ENCODE results near the gene SPATS1.
"Not testable (repeated sequence)": the region's sequence is repeated elsewhere in the genome, so short reads cannot be mapped to it uniquely, and the experiment has no call there.

The SPATS1 gene

DNA sequence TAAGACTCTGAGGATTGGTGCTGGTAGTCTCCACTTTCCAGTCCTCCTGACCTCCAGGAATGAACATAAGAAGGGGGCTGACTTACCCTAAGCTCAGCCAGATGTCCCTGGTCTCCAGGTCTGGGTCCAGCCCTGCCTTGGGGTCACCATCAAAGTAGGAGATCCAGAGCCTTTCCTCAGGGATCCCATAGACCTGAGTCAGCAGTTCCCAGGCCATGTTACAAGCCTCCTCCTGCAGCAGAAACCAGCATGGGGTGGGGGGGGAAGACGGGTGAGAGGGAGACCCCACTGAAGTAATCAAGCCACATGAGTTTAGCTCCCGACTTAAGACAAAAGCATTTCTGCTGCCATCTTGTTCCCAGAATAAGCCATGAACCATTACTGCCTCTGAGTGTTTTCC is 31.1 kb upstream of the SPATS1 start:
- DNase-seq (ENCODE audit: low read depth in 2 of 3, low spot score in 1 of 3) = no peak

DNA sequence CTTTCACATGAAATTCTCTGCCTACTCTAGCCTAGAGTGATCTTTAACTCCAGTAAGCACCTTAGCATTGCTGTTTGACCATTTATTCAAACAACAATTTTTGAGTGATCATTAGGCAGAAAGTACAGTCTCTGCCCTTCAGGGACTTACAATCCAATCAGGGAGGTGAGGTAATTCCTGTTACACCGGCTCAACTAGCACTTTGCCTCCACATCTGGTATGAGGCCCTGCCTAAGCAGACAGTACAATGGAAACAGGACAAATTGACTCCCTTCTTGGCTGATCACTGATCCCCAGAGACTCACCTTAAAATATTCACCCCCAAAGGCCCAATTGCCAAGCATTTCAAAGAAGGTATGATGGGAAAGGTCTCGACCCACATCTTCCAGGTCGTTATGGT is 30.7 kb upstream of the SPATS1 start:
- no peak for DNase-seq (ENCODE audit: low read depth in 2 of 3, low spot score in 1 of 3)

GRCh38 chr6:44312901-44313788 is 29.3 kb upstream of the SPATS1 start, which contains the start of gene AARS2:
Gene AARS2 (minus strand): TSS chr6:44313347. CDS start chr6:44313323, 24 bp downstream.
- peak; percentile 86 to 95 (median 90) for DNase-seq (ENCODE audit: low read depth in 2 of 3, low spot score in 1 of 3)

GRCh38 chr6:44314657-44315056 is 27.8 kb upstream of the SPATS1 start:
- not testable (repeated sequence) for DNase-seq (ENCODE audit: low read depth in 2 of 3, low spot score in 1 of 3)

GRCh38 chr6:44315516-44315915 is 26.9 kb upstream of the SPATS1 start:
- no peak for DNase-seq (ENCODE audit: low read depth in 2 of 3, low spot score in 1 of 3)

- no peak for DNase-seq (ENCODE audit: low read depth in 2 of 3, low spot score in 1 of 3)
Observed at GRCh38 chr6:44315951-44316350, 26.5 kb upstream of the SPATS1 start.

DNA sequence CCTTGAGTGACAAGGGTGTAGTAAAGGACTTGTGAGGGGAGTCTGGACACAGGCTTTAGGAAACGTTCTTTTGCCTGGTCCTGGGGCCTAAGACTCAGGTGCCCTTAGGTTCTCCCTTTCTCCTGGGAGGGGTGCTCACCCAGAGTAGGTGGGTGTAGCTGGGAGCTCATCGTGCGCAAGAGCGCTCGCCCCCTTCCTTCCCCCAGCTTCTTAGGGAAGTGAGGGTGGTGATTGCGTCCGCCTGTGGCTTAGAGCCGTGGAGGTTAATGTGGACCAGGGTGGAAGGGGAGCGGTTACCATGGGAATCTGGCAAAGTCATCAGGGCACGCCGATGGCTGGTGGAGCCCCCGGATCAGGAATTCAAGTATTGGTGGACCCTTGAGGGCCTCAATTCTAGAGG is 26.0 kb upstream of the SPATS1 start:
- DNase-seq (ENCODE audit: low read depth in 2 of 3, low spot score in 1 of 3) = no peak

DNA sequence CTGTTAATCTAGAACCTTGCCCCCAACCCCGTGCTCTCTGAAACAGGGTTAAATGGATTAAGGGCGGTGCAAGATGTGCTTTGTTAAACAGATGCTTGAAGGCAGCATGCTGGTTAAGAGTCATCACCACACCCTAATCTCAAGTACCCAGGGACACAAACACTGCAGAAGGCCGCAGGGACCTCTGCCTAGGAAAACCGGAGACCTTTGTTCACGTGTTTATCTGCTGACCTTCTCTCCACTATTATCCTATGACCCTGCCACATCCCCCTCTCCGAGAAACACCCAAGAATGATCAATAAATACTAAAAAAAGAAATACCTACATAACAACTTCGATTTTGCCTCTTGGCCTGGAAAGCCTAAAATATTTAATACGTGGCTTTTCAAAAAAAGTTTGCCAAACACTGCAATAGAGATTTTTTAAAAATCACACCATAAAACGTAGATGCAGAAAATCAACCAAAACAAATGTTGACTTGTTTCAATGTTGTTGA is 25.3 kb upstream of the SPATS1 start:
- not testable (repeated sequence) for DNase-seq (ENCODE audit: low read depth in 2 of 3, low spot score in 1 of 3)

GRCh38 chr6:44321210-44321609 is 21.2 kb upstream of the SPATS1 start:
- DNase-seq (ENCODE audit: low read depth in 2 of 3, low spot score in 1 of 3) = no peak

DNA sequence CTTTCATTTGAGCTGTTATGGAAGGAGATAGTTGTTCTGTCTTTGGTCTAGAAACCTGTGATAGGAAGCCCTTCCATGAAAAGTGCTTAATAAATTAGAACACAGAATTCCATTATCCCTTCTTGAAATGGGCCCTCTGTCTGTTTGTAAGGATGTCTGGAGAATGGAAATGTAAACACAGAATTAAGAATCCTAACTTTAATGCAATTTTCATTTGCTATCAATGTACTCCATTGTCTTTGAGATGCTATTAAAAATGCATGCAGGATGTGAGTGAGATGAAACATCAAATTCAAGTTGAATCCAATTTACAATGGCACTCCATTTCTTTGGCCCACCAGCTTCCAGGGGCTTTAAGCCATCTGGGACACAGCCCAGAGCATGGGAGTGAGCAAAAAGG is 15.4 kb upstream of the SPATS1 start:
- no peak for DNase-seq (ENCODE audit: low read depth in 2 of 3, low spot score in 1 of 3)

DNA sequence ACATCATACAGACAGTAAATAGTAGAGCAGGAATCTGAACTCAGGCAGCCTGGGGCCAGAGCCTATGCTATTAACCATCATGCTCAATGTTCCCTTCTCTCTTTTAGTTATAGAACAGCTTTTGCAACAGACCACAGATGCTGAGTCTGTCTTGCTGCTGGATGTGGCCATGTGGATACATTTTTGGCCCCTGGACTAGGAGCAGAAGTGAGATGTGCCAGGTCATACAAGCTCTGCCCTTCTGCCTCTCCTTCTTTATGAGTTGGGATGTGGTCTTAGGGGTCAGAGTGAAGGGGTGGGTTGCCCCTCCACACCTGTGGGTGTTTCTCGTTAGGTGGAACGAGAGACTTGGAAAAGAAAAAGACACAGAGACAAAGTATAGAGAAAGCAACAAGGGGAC is 14.7 kb upstream of the SPATS1 start:
- no peak for DNase-seq (ENCODE audit: low read depth in 2 of 3, low spot score in 1 of 3)

- not testable (repeated sequence) for DNase-seq (ENCODE audit: low read depth in 2 of 3, low spot score in 1 of 3)
Observed at GRCh38 chr6:44328203-44328602, 14.2 kb upstream of the SPATS1 start.

GRCh38 chr6:44329858-44330257 is 12.6 kb upstream of the SPATS1 start:
- DNase-seq (ENCODE audit: low read depth in 2 of 3, low spot score in 1 of 3) = no peak

- no peak for DNase-seq (ENCODE audit: low read depth in 2 of 3, low spot score in 1 of 3)
Observed at GRCh38 chr6:44332585-44332984, 9.9 kb upstream of the SPATS1 start.

- no peak for DNase-seq (ENCODE audit: low read depth in 2 of 3, low spot score in 1 of 3)
Observed at GRCh38 chr6:44333273-44333919, 9.1 kb upstream of the SPATS1 start.

GRCh38 chr6:44333942-44334341 is 8.5 kb upstream of the SPATS1 start:
- no peak for DNase-seq (ENCODE audit: low read depth in 2 of 3, low spot score in 1 of 3)

DNA sequence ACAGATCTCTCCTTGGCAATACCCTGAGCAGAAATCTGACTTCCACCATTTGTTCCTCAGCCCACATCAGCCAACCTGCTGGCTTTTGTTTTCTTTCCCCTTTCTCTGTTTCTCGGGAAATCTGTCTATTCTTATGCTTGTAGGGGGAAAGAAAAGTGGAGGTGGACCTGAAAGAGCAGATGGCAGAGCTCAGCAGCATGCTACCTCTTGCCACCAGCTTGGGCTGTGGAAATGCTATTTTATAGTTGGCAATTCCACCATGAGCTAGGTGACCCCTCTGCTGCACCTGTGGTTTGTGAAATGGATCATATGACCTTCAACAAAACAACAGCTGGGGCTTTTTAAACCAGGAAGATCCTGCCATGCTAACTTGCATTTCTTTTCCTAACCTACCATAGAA is 6.8 kb upstream of the SPATS1 start:
- no peak for DNase-seq (ENCODE audit: low read depth in 2 of 3, low spot score in 1 of 3)

- peak; percentile 39 to 69 (median 50) for DNase-seq (ENCODE audit: low read depth in 2 of 3, low spot score in 1 of 3)
Observed at GRCh38 chr6:44338228-44339122, 4.0 kb upstream of the SPATS1 start.

DNA sequence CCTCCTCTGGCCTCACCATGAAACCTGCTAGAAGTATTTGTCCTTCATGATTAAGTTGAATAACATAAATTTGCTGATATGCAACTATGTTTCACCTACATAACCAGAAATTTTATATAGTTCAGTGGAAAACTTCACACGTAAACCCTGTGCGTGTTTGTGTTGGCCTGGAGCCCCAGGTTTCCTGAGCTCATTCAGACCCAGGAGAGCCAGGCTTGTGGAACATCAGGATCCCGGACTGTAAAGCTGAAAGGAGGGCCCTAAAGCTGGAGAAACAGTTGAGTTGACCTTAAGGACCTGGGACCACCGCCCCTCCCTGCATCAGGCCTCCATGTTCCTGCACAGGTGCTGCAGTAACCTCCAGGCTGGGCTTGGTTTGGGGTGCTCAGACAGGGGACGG is 3.1 kb upstream of the SPATS1 start:
- DNase-seq (ENCODE audit: low read depth in 2 of 3, low spot score in 1 of 3) = no peak

- no peak for DNase-seq (ENCODE audit: low read depth in 2 of 3, low spot score in 1 of 3)
Observed at GRCh38 chr6:44339763-44340625, 2.5 kb upstream of the SPATS1 start.
